ENCODE measurements around the gene GJC1. TPM values are rescaled to one million over a fixed set of nuclear protein-coding genes. Genes with fewer than 3 reads are reported as not detected.

GJC1 gene
- polyA plus RNA-seq, 1 donor from 2014 or later = 8.0 TPM

- no peak overlapping the region for H3K9ac ChIP-seq (ENCODE audit: low read length)
- no peak overlapping the region for H3K27ac ChIP-seq (ENCODE audit: low read length)
- H3K9me2 ChIP-seq (ENCODE audit: insufficient read depth, low read length) = no peaks in the 10 kb centered on the region
- no peaks in the 10 kb centered on the region for H3K9me3 ChIP-seq (ENCODE audit: low read length)
- H3K27me3 ChIP-seq (ENCODE audit: insufficient read depth, low read depth, low read length) = no peaks in the 10 kb centered on the region
- H3K36me3 ChIP-seq (ENCODE audit: insufficient read depth, low read length) = no peaks in the 10 kb centered on the region
- no peaks in the 10 kb centered on the region for H3F3A ChIP-seq (ENCODE audit: insufficient read depth, low read length, poor library complexity, severe bottlenecking)
- peaks cover 18% of the 10 kb centered on the region for H3K79me2 ChIP-seq (replicated peaks; ENCODE audit: insufficient read depth, low read length)
- no peak overlapping the region for H2AFZ ChIP-seq (ENCODE audit: low read depth, low read length)
- no peak for TF ChIP-seq SMC3 (conservative IDR thresholded peaks at IDR 0.05; ENCODE audit: poor library complexity)
- TF ChIP-seq TAF1 (IDR thresholded peaks at IDR 0.05; ENCODE audit: low read depth) = no peak
- no peak for TF ChIP-seq MXI1 (conservative IDR thresholded peaks at IDR 0.05; ENCODE audit: poor library complexity, severe bottlenecking)
- no peak for TF ChIP-seq REST (IDR thresholded peaks at IDR 0.05; ENCODE audit: borderline replicate concordance)
- TF ChIP-seq RAD21 (conservative IDR thresholded peaks at IDR 0.05) = no peak
- no peak for TF ChIP-seq EZH2 (IDR thresholded peaks at IDR 0.05; ENCODE audit: borderline replicate concordance, insufficient read depth, low read length, poor library complexity, severe bottlenecking)
- TF ChIP-seq, protein P1, sequence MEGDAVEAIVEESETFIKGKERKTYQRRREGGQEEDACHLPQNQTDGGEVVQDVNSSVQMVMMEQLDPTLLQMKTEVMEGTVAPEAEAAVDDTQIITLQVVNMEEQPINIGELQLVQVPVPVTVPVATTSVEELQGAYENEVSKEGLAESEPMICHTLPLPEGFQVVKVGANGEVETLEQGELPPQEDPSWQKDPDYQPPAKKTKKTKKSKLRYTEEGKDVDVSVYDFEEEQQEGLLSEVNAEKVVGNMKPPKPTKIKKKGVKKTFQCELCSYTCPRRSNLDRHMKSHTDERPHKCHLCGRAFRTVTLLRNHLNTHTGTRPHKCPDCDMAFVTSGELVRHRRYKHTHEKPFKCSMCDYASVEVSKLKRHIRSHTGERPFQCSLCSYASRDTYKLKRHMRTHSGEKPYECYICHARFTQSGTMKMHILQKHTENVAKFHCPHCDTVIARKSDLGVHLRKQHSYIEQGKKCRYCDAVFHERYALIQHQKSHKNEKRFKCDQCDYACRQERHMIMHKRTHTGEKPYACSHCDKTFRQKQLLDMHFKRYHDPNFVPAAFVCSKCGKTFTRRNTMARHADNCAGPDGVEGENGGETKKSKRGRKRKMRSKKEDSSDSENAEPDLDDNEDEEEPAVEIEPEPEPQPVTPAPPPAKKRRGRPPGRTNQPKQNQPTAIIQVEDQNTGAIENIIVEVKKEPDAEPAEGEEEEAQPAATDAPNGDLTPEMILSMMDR (IDR thresholded peaks at IDR 0.05; ENCODE audit: poor library complexity, severe bottlenecking) = no peak
- TF ChIP-seq EP300 (conservative IDR thresholded peaks at IDR 0.05; ENCODE audit: poor library complexity, severe bottlenecking) = no peak
- TF ChIP-seq POLR2AphosphoS5 (IDR thresholded peaks at IDR 0.05) = no peak
- H3K4me3 ChIP-seq (ENCODE audit: low read length) = no peak overlapping the region
- no peak overlapping the region for H3K4me2 ChIP-seq (ENCODE audit: low read length)
- H4K20me1 ChIP-seq (ENCODE audit: insufficient read depth) = no peaks in the 10 kb centered on the region
These were observed 22.3 kb downstream of the GJC1 start for GRCh38 chr17:44807817-44808155.

DNA sequence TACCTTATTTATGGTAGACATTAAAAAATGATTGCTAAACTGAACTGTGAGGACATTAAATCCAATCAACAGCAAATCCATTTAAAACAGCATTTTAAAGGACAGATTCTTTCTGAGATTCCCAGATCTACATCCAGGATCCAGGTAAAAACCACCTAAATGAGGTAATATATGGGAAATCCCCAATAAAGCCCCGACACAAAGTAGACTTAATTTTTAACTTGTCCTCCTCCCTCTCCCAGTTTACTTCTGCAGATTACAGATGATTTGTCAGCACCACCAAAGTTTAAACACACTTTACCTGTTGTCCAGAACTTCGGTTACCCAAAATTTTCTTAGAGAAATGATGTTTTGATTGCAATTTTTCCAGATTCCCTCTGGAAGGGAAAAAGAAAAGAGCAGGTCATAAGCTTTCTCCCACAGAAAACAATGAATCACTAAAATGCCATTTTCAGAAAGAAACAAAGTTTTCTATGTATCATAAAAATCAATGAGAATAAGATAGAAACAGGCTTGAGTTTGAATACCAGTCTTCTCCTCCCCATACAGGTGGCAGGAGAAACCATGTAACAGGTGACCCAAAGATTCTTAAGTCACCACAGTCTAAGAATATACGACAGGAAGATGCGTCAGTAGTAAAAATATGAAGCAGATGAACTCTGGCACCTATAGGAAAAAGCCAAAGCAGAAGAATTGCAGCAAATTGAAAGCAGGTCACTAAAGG is 22.8 kb downstream of the GJC1 start:
- no peak for TF ChIP-seq TAF1 (IDR thresholded peaks at IDR 0.05; ENCODE audit: low read depth)
- TF ChIP-seq EP300 (conservative IDR thresholded peaks at IDR 0.05; ENCODE audit: poor library complexity, severe bottlenecking) = no peak
- TF ChIP-seq, protein P1 (IDR thresholded peaks at IDR 0.05; ENCODE audit: poor library complexity, severe bottlenecking) = no peak
- TF ChIP-seq RAD21 (conservative IDR thresholded peaks at IDR 0.05) = no peak
- TF ChIP-seq EZH2 (IDR thresholded peaks at IDR 0.05; ENCODE audit: borderline replicate concordance, insufficient read depth, low read length, poor library complexity, severe bottlenecking) = no peak
- TF ChIP-seq MXI1 (conservative IDR thresholded peaks at IDR 0.05; ENCODE audit: poor library complexity, severe bottlenecking) = no peak
- TF ChIP-seq REST (IDR thresholded peaks at IDR 0.05; ENCODE audit: borderline replicate concordance) = no peak
- TF ChIP-seq SMC3 (conservative IDR thresholded peaks at IDR 0.05; ENCODE audit: poor library complexity) = no peak
- TF ChIP-seq POLR2AphosphoS5 (IDR thresholded peaks at IDR 0.05) = no peak
- H3K9me3 ChIP-seq (ENCODE audit: low read length) = no peaks in the 10 kb centered on the region
- no peak overlapping the region for H2AFZ ChIP-seq (ENCODE audit: low read depth, low read length)
- H3K27ac ChIP-seq (ENCODE audit: low read length) = no peak overlapping the region
- no peaks in the 10 kb centered on the region for H4K20me1 ChIP-seq (ENCODE audit: insufficient read depth)
- no peaks in the 10 kb centered on the region for H3F3A ChIP-seq (ENCODE audit: insufficient read depth, low read length, poor library complexity, severe bottlenecking)
- H3K27me3 ChIP-seq (ENCODE audit: insufficient read depth, low read depth, low read length) = no peaks in the 10 kb centered on the region
- no peak overlapping the region for H3K9ac ChIP-seq (ENCODE audit: low read length)
- H3K4me2 ChIP-seq (ENCODE audit: low read length) = no peak overlapping the region
- no peaks in the 10 kb centered on the region for H3K36me3 ChIP-seq (ENCODE audit: insufficient read depth, low read length)
- no peaks in the 10 kb centered on the region for H3K9me2 ChIP-seq (ENCODE audit: insufficient read depth, low read length)
- H3K79me2 ChIP-seq (replicated peaks; ENCODE audit: insufficient read depth, low read length) = peaks cover 18% of the 10 kb centered on the region
- no peak overlapping the region for H3K4me3 ChIP-seq (ENCODE audit: low read length)
